H1 (cell line): ENCODE data around the gene FITM1. TPM values are rescaled to one million over a fixed set of nuclear protein-coding genes. Genes with fewer than 3 reads are reported as not detected.

Experiments
- CBX5 ChIP-seq: fragments of 300-800, 300-1000 bp; sonication (generic); IDR thresholded peaks from 2 replicates; pipeline ENCODE4 v1.7.1; 2016; ENCODE audit warnings: antibody characterized with exemption, low read length, low read depth
- EGR1 ChIP-seq: IDR thresholded peaks from 2 replicates; pipeline ENCODE4 v1.6.1; 2011; ENCODE audit warnings: low read depth, low read length, borderline replicate concordance
- EZH2 ChIP-seq: fragments of 200-600 bp; sonication (generic); IDR thresholded peaks from 2 replicates; pipeline ENCODE4 v1.7.1; 2012; ENCODE audit warnings: low read depth, mild to moderate bottlenecking, moderate library complexity, low read length, inconsistent platforms; ENCODE audit not compliant: severe bottlenecking
- HDAC6 ChIP-seq: IDR thresholded peaks from one replicate; pipeline ENCODE4 v1.7.1; 2012; ENCODE audit warnings: low read depth, mild to moderate bottlenecking, inconsistent platforms, low read length, moderate library complexity
- JUN ChIP-seq: IDR thresholded peaks from 2 replicates; pipeline ENCODE4 v1.6.1; 2011; ENCODE audit warnings: low read depth, mild to moderate bottlenecking, improper control_type of control experiment, low read length
- RFX5 ChIP-seq: IDR thresholded peaks from 2 replicates; pipeline ENCODE4 v1.6.1; 2011; ENCODE audit warnings: low read depth, low read length, improper control_type of control experiment, borderline replicate concordance
- TCF12 ChIP-seq: IDR thresholded peaks from 2 replicates; pipeline ENCODE4 v1.6.1; 2011; ENCODE audit warnings: low read depth, mild to moderate bottlenecking, low read length
- polyA plus RNA-seq, 7 experiments: library from polyadenylated mRNA; depleted of rRNA in 3 of 7; stranded (reverse) in 5 of 7; unstranded in 2 of 7; fragments of >200 nt in 5 of 7; fragments of 200-250 nt in 2 of 7; gene quantifications; 1 replicate in 5 of 7; 2 replicates in 1 of 7; 4 replicates in 1 of 7; pipeline versions ENCODE4 v1.2.1 to v1.2.3, GENCODE V29; 2011 to 2013; ENCODE audit warnings: missing spikeins in 2 of 7, mixed read lengths in 2 of 7
- total RNA-seq: library from RNA; stranded (reverse); fragmentation: NEBNext Ultra II Directional; extraction: Animal tissue kit (Norgen Biotek cat#: 25700); gene quantifications from 2 replicates; pipeline ENCODE4 v1.2.1, GENCODE V29; 2021
- TF ChIP-seq, protein P1 (sequence below): fragments of 300-600 bp; sonication (generic); IDR thresholded peaks from 2 replicates; pipeline ENCODE4 v1.7.1; 2012; ENCODE audit warnings: low read length, moderate library complexity, mild to moderate bottlenecking, inconsistent platforms; ENCODE audit not compliant: insufficient replicate concordance
- TF ChIP-seq, protein P2 (sequence below): IDR thresholded peaks from 2 replicates; pipeline ENCODE4 v1.6.1; 2011; ENCODE audit warnings: low read length, improper control_type of control experiment

Gene FITM1
- total and polyA plus RNA-seq, 2 of the 8 experiments (the other 6 are each of a cell fraction or from before 2014, with no cell fraction given) = 0.53 to 0.76 TPM

DNA sequence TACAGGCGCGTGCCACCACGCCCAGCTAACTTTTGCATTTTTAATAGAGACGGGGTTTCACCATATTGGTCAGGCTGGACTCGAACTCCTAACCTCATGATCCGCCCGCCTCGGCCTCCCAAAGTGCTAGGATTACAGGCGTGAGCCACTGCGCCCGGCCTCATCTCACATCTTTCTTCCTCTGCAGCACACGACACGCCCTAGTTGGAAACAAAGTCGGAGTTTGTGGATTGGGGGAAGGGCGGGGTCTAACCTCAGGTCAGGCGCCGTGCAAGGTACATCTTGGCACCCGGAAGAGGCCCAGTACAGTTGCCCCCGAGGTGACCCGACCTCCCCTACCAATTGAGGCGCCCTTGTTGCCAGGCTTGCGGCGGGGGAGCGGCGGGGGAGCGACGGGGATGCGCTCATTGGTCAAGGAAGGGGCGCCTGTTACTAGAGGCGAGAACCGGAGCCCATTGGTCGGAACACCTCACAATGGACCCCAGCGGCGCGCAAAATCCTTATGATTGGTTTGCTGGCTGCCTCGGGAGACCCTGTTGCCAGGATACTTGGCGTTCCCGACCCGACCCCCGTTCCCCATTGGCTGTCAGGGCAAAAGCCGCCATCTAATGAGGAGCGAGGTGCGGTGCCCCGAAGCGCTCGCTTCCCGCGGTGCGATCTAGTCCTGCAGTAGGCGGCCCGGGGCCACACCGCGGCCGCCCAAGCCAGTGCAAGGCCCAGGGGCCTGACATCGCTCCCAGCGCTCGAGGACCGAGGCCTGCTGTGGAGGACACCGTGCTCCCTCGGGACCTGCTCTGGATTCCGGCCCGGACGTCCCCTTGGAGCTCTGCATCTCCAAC is 41.2 kb downstream of the FITM1 start, which contains the start of gene REC8 (continued):
- no peak for TF ChIP-seq JUN
- TF ChIP-seq RFX5 = peak; percentile 75
- TF ChIP-seq TCF12 = 0 out of 2 replicates have a peak, but pooled peaks have one; percentile 20
- no peak for TF ChIP-seq HDAC6
- TF ChIP-seq EZH2 = no peak
- TF ChIP-seq, protein P1, sequence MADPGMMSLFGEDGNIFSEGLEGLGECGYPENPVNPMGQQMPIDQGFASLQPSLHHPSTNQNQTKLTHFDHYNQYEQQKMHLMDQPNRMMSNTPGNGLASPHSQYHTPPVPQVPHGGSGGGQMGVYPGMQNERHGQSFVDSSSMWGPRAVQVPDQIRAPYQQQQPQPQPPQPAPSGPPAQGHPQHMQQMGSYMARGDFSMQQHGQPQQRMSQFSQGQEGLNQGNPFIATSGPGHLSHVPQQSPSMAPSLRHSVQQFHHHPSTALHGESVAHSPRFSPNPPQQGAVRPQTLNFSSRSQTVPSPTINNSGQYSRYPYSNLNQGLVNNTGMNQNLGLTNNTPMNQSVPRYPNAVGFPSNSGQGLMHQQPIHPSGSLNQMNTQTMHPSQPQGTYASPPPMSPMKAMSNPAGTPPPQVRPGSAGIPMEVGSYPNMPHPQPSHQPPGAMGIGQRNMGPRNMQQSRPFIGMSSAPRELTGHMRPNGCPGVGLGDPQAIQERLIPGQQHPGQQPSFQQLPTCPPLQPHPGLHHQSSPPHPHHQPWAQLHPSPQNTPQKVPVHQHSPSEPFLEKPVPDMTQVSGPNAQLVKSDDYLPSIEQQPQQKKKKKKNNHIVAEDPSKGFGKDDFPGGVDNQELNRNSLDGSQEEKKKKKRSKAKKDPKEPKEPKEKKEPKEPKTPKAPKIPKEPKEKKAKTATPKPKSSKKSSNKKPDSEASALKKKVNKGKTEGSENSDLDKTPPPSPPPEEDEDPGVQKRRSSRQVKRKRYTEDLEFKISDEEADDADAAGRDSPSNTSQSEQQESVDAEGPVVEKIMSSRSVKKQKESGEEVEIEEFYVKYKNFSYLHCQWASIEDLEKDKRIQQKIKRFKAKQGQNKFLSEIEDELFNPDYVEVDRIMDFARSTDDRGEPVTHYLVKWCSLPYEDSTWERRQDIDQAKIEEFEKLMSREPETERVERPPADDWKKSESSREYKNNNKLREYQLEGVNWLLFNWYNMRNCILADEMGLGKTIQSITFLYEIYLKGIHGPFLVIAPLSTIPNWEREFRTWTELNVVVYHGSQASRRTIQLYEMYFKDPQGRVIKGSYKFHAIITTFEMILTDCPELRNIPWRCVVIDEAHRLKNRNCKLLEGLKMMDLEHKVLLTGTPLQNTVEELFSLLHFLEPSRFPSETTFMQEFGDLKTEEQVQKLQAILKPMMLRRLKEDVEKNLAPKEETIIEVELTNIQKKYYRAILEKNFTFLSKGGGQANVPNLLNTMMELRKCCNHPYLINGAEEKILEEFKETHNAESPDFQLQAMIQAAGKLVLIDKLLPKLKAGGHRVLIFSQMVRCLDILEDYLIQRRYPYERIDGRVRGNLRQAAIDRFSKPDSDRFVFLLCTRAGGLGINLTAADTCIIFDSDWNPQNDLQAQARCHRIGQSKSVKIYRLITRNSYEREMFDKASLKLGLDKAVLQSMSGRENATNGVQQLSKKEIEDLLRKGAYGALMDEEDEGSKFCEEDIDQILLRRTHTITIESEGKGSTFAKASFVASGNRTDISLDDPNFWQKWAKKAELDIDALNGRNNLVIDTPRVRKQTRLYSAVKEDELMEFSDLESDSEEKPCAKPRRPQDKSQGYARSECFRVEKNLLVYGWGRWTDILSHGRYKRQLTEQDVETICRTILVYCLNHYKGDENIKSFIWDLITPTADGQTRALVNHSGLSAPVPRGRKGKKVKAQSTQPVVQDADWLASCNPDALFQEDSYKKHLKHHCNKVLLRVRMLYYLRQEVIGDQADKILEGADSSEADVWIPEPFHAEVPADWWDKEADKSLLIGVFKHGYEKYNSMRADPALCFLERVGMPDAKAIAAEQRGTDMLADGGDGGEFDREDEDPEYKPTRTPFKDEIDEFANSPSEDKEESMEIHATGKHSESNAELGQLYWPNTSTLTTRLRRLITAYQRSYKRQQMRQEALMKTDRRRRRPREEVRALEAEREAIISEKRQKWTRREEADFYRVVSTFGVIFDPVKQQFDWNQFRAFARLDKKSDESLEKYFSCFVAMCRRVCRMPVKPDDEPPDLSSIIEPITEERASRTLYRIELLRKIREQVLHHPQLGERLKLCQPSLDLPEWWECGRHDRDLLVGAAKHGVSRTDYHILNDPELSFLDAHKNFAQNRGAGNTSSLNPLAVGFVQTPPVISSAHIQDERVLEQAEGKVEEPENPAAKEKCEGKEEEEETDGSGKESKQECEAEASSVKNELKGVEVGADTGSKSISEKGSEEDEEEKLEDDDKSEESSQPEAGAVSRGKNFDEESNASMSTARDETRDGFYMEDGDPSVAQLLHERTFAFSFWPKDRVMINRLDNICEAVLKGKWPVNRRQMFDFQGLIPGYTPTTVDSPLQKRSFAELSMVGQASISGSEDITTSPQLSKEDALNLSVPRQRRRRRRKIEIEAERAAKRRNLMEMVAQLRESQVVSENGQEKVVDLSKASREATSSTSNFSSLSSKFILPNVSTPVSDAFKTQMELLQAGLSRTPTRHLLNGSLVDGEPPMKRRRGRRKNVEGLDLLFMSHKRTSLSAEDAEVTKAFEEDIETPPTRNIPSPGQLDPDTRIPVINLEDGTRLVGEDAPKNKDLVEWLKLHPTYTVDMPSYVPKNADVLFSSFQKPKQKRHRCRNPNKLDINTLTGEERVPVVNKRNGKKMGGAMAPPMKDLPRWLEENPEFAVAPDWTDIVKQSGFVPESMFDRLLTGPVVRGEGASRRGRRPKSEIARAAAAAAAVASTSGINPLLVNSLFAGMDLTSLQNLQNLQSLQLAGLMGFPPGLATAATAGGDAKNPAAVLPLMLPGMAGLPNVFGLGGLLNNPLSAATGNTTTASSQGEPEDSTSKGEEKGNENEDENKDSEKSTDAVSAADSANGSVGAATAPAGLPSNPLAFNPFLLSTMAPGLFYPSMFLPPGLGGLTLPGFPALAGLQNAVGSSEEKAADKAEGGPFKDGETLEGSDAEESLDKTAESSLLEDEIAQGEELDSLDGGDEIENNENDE = no peak
- TF ChIP-seq CBX5 = no peak
- TF ChIP-seq, protein P2, sequence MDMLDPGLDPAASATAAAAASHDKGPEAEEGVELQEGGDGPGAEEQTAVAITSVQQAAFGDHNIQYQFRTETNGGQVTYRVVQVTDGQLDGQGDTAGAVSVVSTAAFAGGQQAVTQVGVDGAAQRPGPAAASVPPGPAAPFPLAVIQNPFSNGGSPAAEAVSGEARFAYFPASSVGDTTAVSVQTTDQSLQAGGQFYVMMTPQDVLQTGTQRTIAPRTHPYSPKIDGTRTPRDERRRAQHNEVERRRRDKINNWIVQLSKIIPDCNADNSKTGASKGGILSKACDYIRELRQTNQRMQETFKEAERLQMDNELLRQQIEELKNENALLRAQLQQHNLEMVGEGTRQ = no peak
- no peak for TF ChIP-seq EGR1
